ENCODE results near the gene PSME2. TPM values are rescaled to one million over a fixed set of nuclear protein-coding genes. Genes with fewer than 3 reads are reported as not detected.

Gene PSME2
- total and polyA plus RNA-seq, 10 of the 15 experiments (the other 5 are each of a cell fraction or from before 2014, with no cell fraction given): 510 to 3,542 (median 913) TPM

- H3K9ac ChIP-seq (ENCODE audit: control insufficient read depth, insufficient read depth, low read length): peak overlapping the region; percentile 69; the same call in 1 of the 2 replicates
These were observed 42.6 kb upstream of the PSME2 start for GRCh38 chr14:24189059-24189375.

More at GRCh38 chr14:24189059-24189375, 42.6 kb upstream of the PSME2 start:
- CTCF ChIA-PET: interaction anchor here (0.6 to 2.2 kb wide), 8 partner anchors 13 to 1815 kb away, joined by 3 to 9 read pairs (median 6); partner anchors contain the start of genes CHMP4A, CIDEB, IRF9 and TINF2
- Histone ChIP-seq H3K4me1 (ENCODE audit: control insufficient read depth, insufficient read depth, low read length) (0 out of 2 replicates have a peak, but pooled peaks cover 4% of the 10 kb centered on the region), H3K4me3 (no peak overlapping the region), H4K20me1 (ENCODE audit: control insufficient read depth, insufficient read depth) (no peaks in the 10 kb centered on the region), H3K27ac (ENCODE audit: control insufficient read depth, insufficient read depth) (peak overlapping the region; percentile 17), H3K4me2 (ENCODE audit: control insufficient read depth, insufficient read depth) (peak overlapping the region; percentile 78), H3K36me3 (ENCODE audit: control insufficient read depth in 2 of 2, insufficient read depth in 2 of 2, low read length in 1 of 2) (peaks cover 16 to 19% of the 10 kb centered on the region in 2 experiments), H3K79me2 (ENCODE audit: control insufficient read depth, insufficient read depth, low read length) (peaks cover 24% of the 10 kb centered on the region), H3K9me3 (replicated peaks; ENCODE audit: control insufficient read depth, insufficient read depth, low read length) (no peaks in the 10 kb centered on the region), H3K27me3 (replicated peaks in 1 of 2; ENCODE audit: control insufficient read depth in 2 of 2, insufficient read depth in 2 of 2, low read length in 1 of 2) (no peaks in the 10 kb centered on the region), H2AFZ (ENCODE audit: control insufficient read depth, low read depth, low read length) (peak overlapping the region; percentile 48; the same call in 1 of the 2 replicates)
- no peak for FAIRE-seq
- POLR2A ChIA-PET: interaction anchor here (0.9 to 3.0 kb wide), 8 partner anchors 13 to 242 kb away, joined by 3 to 28 read pairs (median 6); partner anchors contain the start of genes CHMP4A, CIDEB, IRF9 and PSME1
- ATAC-seq: no peak
- in situ Hi-C loops (cut with MboI) (no loop called here), intact Hi-C loops (cut with micrococcal nuclease; ENCODE audit: unreplicated experiment) (loop anchor here (2.0 kb wide), 1 partner anchor 108 kb away; no protein-coding TSS in a partner anchor)
- DNase-seq (ENCODE audit: low read depth, low spot score): no peak
- RAD21 ChIA-PET (ENCODE audit: unreplicated experiment): interaction anchor here (0.6 to 2.8 kb wide), 13 partner anchors 25 to 131 kb away, joined by 3 to 13 read pairs (median 4); partner anchors contain the start of genes CHMP4A, CIDEB, DCAF11 and DHRS1
- BruUV-seq (replicated peaks): TSS peak; percentile 53
- 0 out of 2 replicates have a peak, but pooled peaks have one; percentile 7 for TF ChIP-seq ATF2 (IDR thresholded peaks at IDR 0.05; ENCODE audit: low read length)
- TF ChIP-seq PAX8 (IDR thresholded peaks at IDR 0.05): no peak
- 0% methylated on average over 3 of the region's 3 CpGs for WGBS (ENCODE audit: insufficient coverage, insufficient replicate concordance, low lambda C conversion rate, missing lambda C conversion rate)
- SMC1A ChIA-PET (ENCODE audit: uncharacterized antibody, unreplicated experiment): interaction anchor here (0.9 to 1.5 kb wide), 6 partner anchors 28 to 119 kb away, joined by 3 to 11 read pairs (median 4); partner anchors contain the start of genes CIDEB, DCAF11, IRF9 and NRL
